K562 (cell line): ENCODE measurements around the gene LCE1F. TPM values are rescaled to one million over a fixed set of nuclear protein-coding genes. Genes with fewer than 3 reads are reported as not detected.

Experiments used
- ATAC-seq: fragments of 200-7000 bp; cut with Tn5 transposase; 3 replicates; pipeline ENCODE4 v1.9.1; 2020; ENCODE audit warnings: moderate library complexity
- BruUV-seq: library from RNA; stranded (reverse); fragments of 400-500 nt; replicated peaks from 2 replicates; lab custom pipeline; 2021; lab: Mats Ljungman, UMichigan
- CTCF ChIA-PET: fragments of 300-600 bp; formaldehyde crosslinking; extraction: SDS; loops from one replicate; lab custom pipeline; 2021; ENCODE audit warnings: low intra/inter-chr PET ratio; lab: Yijun Ruan, JAX
- POLR2A ChIA-PET: fragments of 300-600, 350-650 bp; sonication (Branson Sonifier 250); formaldehyde crosslinking; extraction: SDS; loops from one replicate; lab custom pipeline; 2021; ENCODE audit warnings: antibody characterized with exemption, inconsistent platforms; lab: Yijun Ruan, JAX
- DNase-seq, 4 experiments: peaks; one replicate each; pipeline versions ENCODE4 v3.0.0 to v3.0.0-alpha.2; 2011 to 2018; ENCODE audit warnings: low spot score in 3 of 4, mixed read lengths in 3 of 4; ENCODE audit errors: extremely low read depth in 1 of 4
- FAIRE-seq: peaks from 2 replicates; lab custom pipeline; 2011; peaks lifted over from hg19 to GRCh38; lab: Jason Lieb, UNC
- H2AFZ ChIP-seq: 2 replicates; pipeline ENCODE4 v1.6.0; 2011; ENCODE audit warnings: low read depth, low read length, control low read depth, inconsistent platforms
- H3K27ac ChIP-seq: fragments of 200-600 bp; 3 replicates; pipeline ENCODE4 v1.8.0; 2011; ENCODE audit warnings: low read depth, mild to moderate bottlenecking, control low read depth, inconsistent platforms, low read length, moderate library complexity, mixed read lengths; ENCODE audit errors: extremely low read depth
- H3K27me3 ChIP-seq, 2 experiments: fragments of 300-600 bp in 1 of 2; 2 replicates in 1 of 2; 3 replicates in 1 of 2; pipeline versions ENCODE4 v1.6.0 to v1.8.0; 2011; ENCODE audit warnings: inconsistent platforms in 2 of 2, low read length in 2 of 2, mild to moderate bottlenecking in 1 of 2, mixed read lengths in 1 of 2, moderate library complexity in 1 of 2; ENCODE audit not compliant: control insufficient read depth in 2 of 2, insufficient read depth in 2 of 2
- H3K36me3 ChIP-seq: fragments of 300-600 bp; 3 replicates; pipeline ENCODE4 v1.8.0; 2011; ENCODE audit warnings: mild to moderate bottlenecking, low read length, inconsistent platforms; ENCODE audit not compliant: control insufficient read depth, insufficient read depth
- H3K4me1 ChIP-seq, 2 experiments: fragments of 200-600 bp in 1 of 2; replicated peaks in 1 of 2; 2 replicates in 1 of 2; 3 replicates in 1 of 2; pipeline versions ENCODE4 v1.5.1 to v1.8.0; 2011; ENCODE audit warnings: inconsistent platforms in 2 of 2, low read length in 2 of 2, mild to moderate bottlenecking in 1 of 2, mixed read lengths in 1 of 2, moderate library complexity in 1 of 2; ENCODE audit not compliant: control insufficient read depth in 2 of 2, insufficient read depth in 2 of 2
- H3K4me2 ChIP-seq: 2 replicates; pipeline ENCODE4 v1.6.1; 2011; ENCODE audit warnings: low read length, control low read depth, inconsistent platforms, mixed read lengths; ENCODE audit not compliant: insufficient read depth
- H3K4me3 ChIP-seq: fragments of 200-600 bp; sonication (generic), shearing (Covaris generic); 2 replicates; pipeline ENCODE4 v1.5.1; 2016; ENCODE audit warnings: control low read depth, inconsistent platforms
- H3K79me2 ChIP-seq: fragments of 200-600 bp; 3 replicates; pipeline ENCODE4 v1.8.0; 2011; ENCODE audit warnings: low read length, inconsistent platforms; ENCODE audit not compliant: control insufficient read depth, insufficient read depth
- H3K9ac ChIP-seq, 2 experiments: 2 replicates each; pipeline versions ENCODE4 v1.6.0 to v1.6.1; 2011; ENCODE audit warnings: low read depth in 2 of 2, low read length in 2 of 2, control low read depth in 1 of 2, inconsistent platforms in 1 of 2, mild to moderate bottlenecking in 1 of 2, mixed read lengths in 1 of 2; ENCODE audit not compliant: insufficient read depth in 1 of 2
- H3K9me1 ChIP-seq: one replicate; pipeline ENCODE4 v1.6.0; 2011; ENCODE audit warnings: inconsistent platforms, mild to moderate bottlenecking, low read length, moderate library complexity; ENCODE audit not compliant: control insufficient read depth, insufficient read depth
- H3K9me3 ChIP-seq: replicated peaks from 2 replicates; pipeline ENCODE4 v1.5.1; 2011; ENCODE audit warnings: low read depth, low read length, inconsistent platforms; ENCODE audit not compliant: control insufficient read depth, insufficient read depth
- H4K20me1 ChIP-seq: replicated peaks from 2 replicates; pipeline ENCODE4 v1.6.1; 2011; ENCODE audit warnings: low read length, inconsistent platforms, mixed read lengths; ENCODE audit not compliant: control insufficient read depth, insufficient read depth
- CBX3 ChIP-seq, 2 experiments: IDR thresholded peaks; 1 replicate in 1 of 2; 2 replicates in 1 of 2; pipeline ENCODE4 v1.6.1; 2012; ENCODE audit warnings: inconsistent platforms in 2 of 2, low read length in 2 of 2, borderline replicate concordance in 1 of 2, control low read depth in 1 of 2
- IRF2 ChIP-seq: sonication (generic); formaldehyde crosslinking; IDR thresholded peaks from 2 replicates; pipeline ENCODE4 v1.8.1; 2022; ENCODE audit warnings: mild to moderate bottlenecking, missing genetic modification reagents
- PML ChIP-seq: IDR thresholded peaks from 2 replicates; pipeline ENCODE4 v1.6.1; 2012; ENCODE audit warnings: low read length, inconsistent platforms
- SMARCC2 ChIP-seq: fragments of 450-650 bp; IDR thresholded peaks from 2 replicates; pipeline ENCODE4 v1.6.1; 2017; ENCODE audit warnings: antibody characterized with exemption, moderate library complexity, mild to moderate bottlenecking, low read depth
- THRA ChIP-seq: fragments of 450-650 bp; IDR thresholded peaks from 2 replicates; pipeline ENCODE4 v1.6.1; 2017; ENCODE audit warnings: mild to moderate bottlenecking, moderate library complexity
- in situ Hi-C: fragments of 300-500 bp; cut with MboI; formaldehyde crosslinking; loops from 4 replicates; pipeline ENCODE4 v1.15.0; 2018; ENCODE audit warnings: inconsistent platforms, mixed read lengths
- intact Hi-C: fragments of 100-400 bp; cut with micrococcal nuclease; formaldehyde crosslinking; loops from 2 replicates; pipeline ENCODE4 v1.14.2; 2022
- polyA plus RNA-seq, 8 experiments: library from polyadenylated mRNA; depleted of rRNA in 4 of 8; stranded (reverse) in 5 of 8; unstranded in 3 of 8; fragments of >200 nt; fragmentation: Nextera tagmentation in 2 of 8; fragmentation: Illumina TruSeq in 1 of 8; extraction: Ambion mirVana in 2 of 8; extraction: Trizol in 1 of 8; gene quantifications; 2 replicates each; pipeline versions ENCODE4 v1.2.1 to v1.2.3, GENCODE V29; 2011 to 2014; ENCODE audit warnings: inconsistent platforms in 1 of 8, missing spikeins in 1 of 8
- total RNA-seq, 7 experiments: library from RNA; depleted of rRNA in 6 of 7; stranded (reverse); fragments of >200 nt in 6 of 7; fragmentation: Illumina TruSeq in 2 of 7; extraction: Trizol in 2 of 7; gene quantifications; 2 replicates each; pipeline versions ENCODE4 v1.2.1 to v1.2.3, GENCODE V29; 2011 to 2021; ENCODE audit warnings: low replicate concordance in 1 of 7

Gene LCE1F
- total and polyA plus RNA-seq, 9 of the 15 experiments (the other 6 are each of a cell fraction or from before 2014, with no cell fraction given) = not detected

- TF ChIP-seq THRA = no peak
Measured at GRCh38 chr1:152739841-152740240, 35.1 kb upstream of the LCE1F start (continued).

GRCh38 chr1:152741656-152742055 lies 33.3 kb upstream of the LCE1F start:
- Histone ChIP-seq H3K27me3 (no peaks in the 10 kb centered on the region), H2AFZ (no peak overlapping the region), H4K20me1 (no peaks in the 10 kb centered on the region), H3K4me3 (no peak overlapping the region), H3K9ac (no peak overlapping the region), H3K9me1 (no peaks in the 10 kb centered on the region), H3K4me1 (no peaks in the 10 kb centered on the region), H3K36me3 (no peaks in the 10 kb centered on the region), H3K9me3 (no peaks in the 10 kb centered on the region), H3K4me2 (no peak overlapping the region), H3K27ac (no peak overlapping the region), H3K79me2 (no peaks in the 10 kb centered on the region)
- intact Hi-C loops (loop anchor here (10.0 kb wide), 1 partner anchor 87 kb away; no protein-coding TSS in a partner anchor), in situ Hi-C loops (no loop called here)
- no TSS peak for BruUV-seq
- ChIA-PET POLR2A (no interaction called here), CTCF (no interaction called here)
- FAIRE-seq (no peak), DNase-seq (no peak), ATAC-seq (no peak)
- TF ChIP-seq IRF2 (no peak), CBX3 (IDR thresholded peaks at IDR 0.05; ENCODE audit: borderline replicate concordance in 1 of 2, low read length in 2 of 2) (no peak), PML (no peak), SMARCC2 (no peak)
